ENCODE measurements around the gene GCAT.
"Not testable (repeated sequence)": the region's sequence is repeated elsewhere in the genome, so short reads cannot be mapped to it uniquely, and the experiment has no call there.

Gene GCAT

DNA sequence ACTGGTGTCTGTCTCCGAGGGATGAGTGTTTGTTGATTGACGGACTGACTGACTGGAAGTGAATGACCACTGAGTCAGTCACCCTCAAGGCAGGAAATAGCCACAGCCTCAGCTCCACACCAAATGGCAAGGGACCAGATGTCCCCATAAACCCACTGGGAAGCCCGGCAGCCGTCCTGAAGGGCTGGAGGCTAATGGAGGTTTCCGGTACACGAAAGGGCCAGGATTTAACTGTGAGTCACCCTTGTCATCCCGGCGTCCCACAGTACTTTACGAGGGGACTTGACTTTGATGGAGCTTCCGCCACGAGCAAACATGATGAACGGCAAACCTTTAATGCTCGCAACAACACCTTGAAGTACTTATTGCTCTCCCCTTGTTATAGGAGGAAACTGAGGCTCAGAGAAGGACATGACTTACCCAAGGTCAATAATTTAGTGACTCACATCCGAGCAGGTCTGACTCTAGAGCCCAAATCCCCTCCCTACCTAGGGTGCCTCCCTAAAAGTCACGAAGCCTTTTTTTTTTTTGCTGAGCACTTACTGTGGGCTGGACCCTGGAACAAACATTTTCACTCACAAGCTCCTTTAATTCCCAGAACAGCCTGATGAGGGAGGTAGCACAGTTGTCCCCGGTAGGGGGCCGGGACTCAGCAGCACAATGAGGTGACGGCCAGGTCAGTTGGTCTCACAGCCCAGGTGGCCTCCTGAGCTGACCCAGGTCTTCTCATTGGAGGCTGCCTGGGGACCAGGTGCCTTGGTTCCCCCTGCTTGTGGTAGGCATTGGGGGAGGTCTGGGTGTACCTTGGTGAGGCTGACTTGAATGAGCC, 25.2 kb upstream of the GCAT start:
- no peak for DNase-seq (ENCODE audit: low read depth in 2 of 2, low spot score in 1 of 2)

DNA sequence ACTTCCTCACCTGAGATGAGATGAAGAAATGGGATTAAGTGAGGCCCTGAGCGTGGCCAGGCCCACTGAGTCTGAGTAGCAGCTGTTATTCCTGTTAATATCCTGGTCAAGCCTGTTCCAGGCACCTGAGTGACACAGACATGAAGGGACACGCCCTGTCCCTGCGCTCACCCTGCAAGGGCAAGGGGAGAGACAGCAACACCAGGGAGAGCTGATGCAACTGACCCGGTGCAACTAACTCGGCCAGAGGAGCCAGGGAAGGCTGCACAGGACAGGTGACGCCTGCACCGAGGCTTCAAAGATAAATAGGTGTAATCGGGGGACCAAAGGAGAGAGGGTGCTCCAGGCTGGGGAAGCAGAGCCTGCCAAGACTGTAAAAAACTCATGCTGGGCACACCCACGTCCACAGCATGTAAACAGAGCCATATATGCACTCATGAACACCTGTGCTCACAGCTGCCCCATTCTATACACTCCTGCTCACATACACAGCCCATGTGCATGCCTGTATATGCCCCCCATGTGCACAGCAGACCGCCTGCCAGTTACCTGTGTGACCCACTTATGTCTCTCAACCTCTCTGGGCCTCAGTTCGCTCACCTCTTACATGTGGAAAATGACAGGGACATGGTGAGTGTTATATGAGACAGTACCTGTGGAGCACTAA, 22.8 kb upstream of the GCAT start:
- no peak for DNase-seq (ENCODE audit: low read depth in 2 of 2, low spot score in 1 of 2)

GRCh38 chr22:37790234-37790633, 17.5 kb upstream of the GCAT start:
- DNase-seq (ENCODE audit: low read depth in 2 of 2, low spot score in 1 of 2) = no peak

DNA sequence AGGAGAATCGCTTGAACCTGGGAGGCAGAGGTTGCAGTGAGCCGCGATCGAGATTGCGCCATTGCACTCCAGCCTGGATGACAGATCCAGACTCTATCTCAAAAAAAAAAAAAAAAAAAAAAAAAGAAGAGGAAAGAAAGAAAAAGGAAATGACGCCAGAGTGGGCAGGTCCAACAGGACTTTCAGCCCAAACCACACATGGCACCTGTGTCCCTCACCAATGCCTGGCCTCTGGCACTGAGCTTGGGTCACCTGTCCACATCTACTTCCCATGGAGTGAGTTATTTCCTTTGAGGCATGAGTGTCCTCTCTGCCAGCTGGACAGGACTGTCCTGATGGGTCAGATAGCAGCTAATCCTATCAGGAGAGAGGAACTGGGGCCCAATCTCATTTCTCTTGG, 15.2 kb upstream of the GCAT start:
- no peak for DNase-seq (ENCODE audit: low read depth in 2 of 2, low spot score in 1 of 2)

DNA sequence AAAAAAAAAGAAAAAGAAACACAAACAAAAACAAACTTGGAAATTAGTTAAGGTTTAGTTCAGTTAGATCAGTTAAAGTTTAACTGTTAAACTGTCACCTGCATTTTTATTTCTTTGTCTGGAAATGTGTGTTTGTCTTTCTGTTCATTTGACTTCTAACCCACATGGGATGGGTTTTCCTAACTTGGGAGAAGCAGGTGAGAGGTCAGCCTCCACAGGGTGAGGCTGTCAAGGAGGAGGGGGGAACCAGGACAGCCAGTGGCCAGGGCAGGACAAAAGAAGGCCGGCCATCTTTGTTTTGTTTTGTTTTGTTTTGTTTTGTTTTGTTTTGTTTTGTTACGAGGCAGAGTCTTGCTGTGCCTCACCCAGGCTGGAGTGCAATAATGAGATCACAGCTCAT, 13.4 kb upstream of the GCAT start:
- no peak for DNase-seq (ENCODE audit: low read depth in 2 of 2, low spot score in 1 of 2)

DNA sequence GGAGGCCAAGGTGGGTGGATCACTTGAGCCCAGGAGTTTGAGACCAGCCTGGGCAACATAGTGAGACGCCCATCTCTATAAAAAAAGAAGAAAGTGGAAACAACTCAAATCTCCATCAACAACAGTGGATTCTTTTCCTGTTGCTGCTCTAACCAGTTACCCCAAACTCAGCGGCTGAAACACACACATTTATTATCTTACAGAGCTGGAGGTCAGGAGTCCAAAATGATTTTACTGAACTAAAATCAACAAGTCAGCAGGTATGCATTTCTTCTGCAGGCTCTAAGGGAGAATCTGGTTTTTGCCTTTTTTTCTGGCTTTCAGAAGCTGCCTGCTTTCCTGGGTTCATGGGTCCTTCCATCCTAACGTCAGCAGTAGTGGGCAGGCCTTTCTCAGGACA, 11.7 kb upstream of the GCAT start:
- no peak for DNase-seq (ENCODE audit: low read depth in 2 of 2, low spot score in 1 of 2)

DNA sequence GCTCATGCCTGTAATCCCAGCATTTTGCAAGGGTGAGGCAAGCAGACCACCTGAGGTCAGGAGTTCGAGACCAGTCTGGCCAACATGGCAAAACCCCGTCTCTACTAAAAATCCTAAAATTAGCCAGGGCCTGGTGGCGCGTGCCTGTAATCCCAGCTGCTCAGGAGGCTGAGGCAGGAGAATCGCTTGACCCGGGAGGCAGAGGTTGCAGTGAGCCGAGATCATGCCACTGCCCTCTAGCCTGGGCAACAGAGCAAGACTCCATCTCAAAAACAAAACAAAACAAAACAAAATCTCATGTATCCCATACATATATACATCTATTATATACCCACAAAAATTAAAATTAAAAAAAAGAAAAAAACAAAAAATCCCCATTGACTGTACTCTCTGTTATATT, 10.5 kb upstream of the GCAT start:
- DNase-seq (ENCODE audit: low read depth in 2 of 2, low spot score in 1 of 2) = not testable (repeated sequence)

GRCh38 chr22:37797874-37798500, 9.7 kb upstream of the GCAT start:
- DNase-seq (ENCODE audit: low read depth in 2 of 2, low spot score in 1 of 2) = no peak

GRCh38 chr22:37799979-37800378, 7.8 kb upstream of the GCAT start:
- not testable (repeated sequence) for DNase-seq (ENCODE audit: low read depth in 2 of 2, low spot score in 1 of 2)

GRCh38 chr22:37801946-37802309, 5.8 kb upstream of the GCAT start:
- DNase-seq (ENCODE audit: low read depth in 2 of 2, low spot score in 1 of 2) = no peak

- DNase-seq (ENCODE audit: low read depth in 2 of 2, low spot score in 1 of 2) = no peak
Observed at GRCh38 chr22:37802310-37803194, 5.2 kb upstream of the GCAT start.

DNA sequence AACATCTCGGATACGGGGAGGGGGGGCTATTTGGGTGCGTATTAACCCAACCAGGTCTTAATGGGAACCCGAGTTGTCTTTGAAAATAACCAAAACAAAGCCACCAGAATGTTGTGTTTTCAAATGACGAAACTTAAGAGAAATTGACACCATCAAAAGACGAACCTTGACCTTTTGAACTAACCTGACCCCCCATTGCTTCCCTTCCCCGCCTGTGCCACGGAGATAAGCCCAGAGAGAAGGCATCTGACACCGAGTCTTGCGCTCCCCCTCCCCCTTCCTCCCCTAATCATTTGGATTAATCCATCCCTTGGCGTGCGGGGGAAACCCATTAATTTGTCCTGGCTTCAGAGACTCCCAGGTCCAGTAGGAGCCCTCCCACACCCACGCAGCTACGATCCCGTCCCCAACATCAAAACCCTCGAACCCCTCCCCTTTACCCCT, 4.5 kb upstream of the GCAT start:
- no peak for DNase-seq (ENCODE audit: low read depth in 2 of 2, low spot score in 1 of 2)

DNA sequence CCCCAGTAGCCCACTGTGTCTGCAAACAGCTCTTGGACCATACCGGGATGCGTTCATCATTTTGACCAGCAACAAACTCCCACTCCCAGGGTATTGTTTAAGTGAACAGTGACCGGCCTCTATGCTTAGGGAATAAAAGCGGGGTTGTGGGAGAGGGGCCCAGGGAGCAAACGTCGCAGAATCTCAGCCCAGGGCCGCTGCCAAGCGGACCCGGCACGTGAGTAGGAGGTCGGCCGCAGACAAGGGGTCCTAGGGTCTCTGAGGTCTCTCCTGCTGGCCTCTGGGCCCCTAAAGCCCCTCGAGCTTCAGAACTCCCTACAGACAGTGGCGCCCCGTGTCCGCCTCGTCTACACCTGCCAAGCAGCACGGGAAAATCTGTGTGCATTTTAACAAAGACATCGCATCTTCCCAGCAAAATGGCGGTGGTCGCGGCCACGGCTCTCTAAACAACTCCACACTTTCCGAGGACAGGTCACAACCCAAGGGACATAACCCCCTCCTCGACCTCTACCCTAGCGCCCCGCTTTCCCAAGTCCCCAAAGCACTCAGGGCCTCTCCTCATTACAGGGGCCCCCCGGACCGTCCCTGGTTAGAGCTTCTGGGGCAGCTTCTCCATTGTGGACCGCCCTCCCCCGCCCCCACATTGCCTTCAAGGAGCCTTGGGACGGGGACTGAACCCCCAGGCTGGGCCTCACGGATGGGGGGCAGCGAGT, 3.9 kb upstream of the GCAT start:
- DNase-seq (ENCODE audit: low read depth in 2 of 2, low spot score in 1 of 2) = no peak

DNA sequence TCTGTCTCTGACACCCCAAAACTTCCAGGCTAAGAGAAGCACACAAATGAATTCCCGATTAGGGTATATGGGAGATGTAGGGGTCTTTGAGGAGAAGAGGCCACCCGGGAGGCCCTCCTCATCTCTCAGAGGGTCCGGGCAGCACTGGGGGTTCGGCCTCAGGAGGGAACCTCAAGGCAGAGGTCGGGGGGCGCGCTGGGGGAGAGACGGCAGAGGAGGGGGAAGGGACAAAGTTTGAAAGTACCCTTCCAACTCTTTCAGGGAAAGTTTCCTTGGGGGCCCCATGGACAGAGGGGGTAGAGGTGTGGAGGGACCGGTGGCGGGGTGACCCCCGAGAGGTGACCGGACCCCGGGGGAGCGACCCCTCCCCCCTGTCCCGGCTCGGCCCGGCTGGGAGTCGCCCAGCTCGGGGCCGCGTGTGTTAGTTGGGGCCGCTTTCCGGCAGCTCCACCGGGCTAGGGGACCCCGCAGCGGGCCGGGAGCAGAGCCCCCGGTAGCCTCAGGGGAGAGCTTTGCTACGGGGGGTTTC, 3.3 kb upstream of the GCAT start:
- DNase-seq (ENCODE audit: low read depth in 2 of 2, low spot score in 1 of 2) = no peak

- DNase-seq (ENCODE audit: low read depth in 2 of 2, low spot score in 1 of 2) = no peak
Observed at GRCh38 chr22:37804881-37805809, 2.6 kb upstream of the GCAT start.

- no peak for DNase-seq (ENCODE audit: low read depth in 2 of 2, low spot score in 1 of 2)
Observed at GRCh38 chr22:37805810-37806277, 1.9 kb upstream of the GCAT start.

- no peak for DNase-seq (ENCODE audit: low read depth in 2 of 2, low spot score in 1 of 2)
Observed at GRCh38 chr22:37806409-37807333, 1.1 kb upstream of the GCAT start.

- DNase-seq (ENCODE audit: low read depth in 2 of 2, low spot score in 1 of 2) = no peak
Observed at GRCh38 chr22:37808294-37808657, 542 bp downstream of the GCAT start.
